ENCODE results near the gene MICAL1.

MICAL1 gene, protein sequence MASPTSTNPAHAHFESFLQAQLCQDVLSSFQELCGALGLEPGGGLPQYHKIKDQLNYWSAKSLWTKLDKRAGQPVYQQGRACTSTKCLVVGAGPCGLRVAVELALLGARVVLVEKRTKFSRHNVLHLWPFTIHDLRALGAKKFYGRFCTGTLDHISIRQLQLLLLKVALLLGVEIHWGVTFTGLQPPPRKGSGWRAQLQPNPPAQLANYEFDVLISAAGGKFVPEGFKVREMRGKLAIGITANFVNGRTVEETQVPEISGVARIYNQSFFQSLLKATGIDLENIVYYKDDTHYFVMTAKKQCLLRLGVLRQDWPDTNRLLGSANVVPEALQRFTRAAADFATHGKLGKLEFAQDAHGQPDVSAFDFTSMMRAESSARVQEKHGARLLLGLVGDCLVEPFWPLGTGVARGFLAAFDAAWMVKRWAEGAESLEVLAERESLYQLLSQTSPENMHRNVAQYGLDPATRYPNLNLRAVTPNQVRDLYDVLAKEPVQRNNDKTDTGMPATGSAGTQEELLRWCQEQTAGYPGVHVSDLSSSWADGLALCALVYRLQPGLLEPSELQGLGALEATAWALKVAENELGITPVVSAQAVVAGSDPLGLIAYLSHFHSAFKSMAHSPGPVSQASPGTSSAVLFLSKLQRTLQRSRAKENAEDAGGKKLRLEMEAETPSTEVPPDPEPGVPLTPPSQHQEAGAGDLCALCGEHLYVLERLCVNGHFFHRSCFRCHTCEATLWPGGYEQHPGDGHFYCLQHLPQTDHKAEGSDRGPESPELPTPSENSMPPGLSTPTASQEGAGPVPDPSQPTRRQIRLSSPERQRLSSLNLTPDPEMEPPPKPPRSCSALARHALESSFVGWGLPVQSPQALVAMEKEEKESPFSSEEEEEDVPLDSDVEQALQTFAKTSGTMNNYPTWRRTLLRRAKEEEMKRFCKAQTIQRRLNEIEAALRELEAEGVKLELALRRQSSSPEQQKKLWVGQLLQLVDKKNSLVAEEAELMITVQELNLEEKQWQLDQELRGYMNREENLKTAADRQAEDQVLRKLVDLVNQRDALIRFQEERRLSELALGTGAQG

GRCh38 chr6:109455437-109456110 is at the start of gene MICAL1:
TSS of gene MICAL1 (minus strand) at chr6:109455772. CDS start at chr6:109454196, 1,576 bp downstream.
- TF ChIP-seq GATA2 (IDR thresholded peaks at IDR 0.05; ENCODE audit: low read depth, low read length): no peak
- TF ChIP-seq GATA3 (IDR thresholded peaks at IDR 0.05; ENCODE audit: low read depth, low read length): no peak

DNA sequence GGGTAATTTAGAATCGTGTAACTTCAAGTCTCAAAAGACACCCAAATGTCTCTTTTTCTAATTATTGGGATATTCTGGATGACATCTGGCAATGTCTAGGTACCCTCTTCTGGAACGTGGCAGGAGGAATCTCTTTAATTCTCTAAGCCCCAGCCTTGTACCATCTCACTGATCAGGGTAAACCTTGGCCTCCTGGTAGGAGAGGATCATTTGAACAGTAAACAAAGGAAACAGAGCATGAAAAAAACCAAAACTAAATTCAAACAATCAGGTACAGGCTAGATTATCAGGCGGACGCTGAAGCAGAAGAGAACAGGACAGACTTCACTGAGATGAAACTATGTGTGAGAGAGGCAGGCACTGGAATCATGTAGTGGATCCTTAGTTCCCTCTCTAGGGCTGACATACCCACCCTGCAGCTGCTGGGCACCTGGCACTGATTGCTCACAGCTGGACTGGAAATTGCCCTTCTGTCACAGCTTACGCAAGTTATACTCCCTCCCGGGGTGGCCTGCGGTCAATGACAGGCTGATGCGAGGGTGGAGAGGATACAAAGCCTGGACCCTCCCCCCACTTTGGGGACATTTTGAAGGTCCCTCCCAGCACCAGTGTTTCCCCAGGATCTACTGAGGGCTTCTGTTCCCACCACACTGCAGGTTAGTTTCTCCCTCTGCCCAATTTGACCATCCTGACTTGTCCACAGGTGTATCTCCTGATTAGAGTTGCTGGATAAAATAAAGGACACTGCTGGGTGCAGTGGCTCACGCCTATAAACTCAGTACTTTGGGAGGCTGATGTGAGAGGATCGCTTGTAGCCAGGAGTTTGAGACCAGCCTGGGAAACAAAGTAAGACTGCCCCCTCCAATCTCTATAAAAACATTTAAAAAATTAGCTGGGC is 48.0 kb upstream of the MICAL1 start:
- TF ChIP-seq GATA2 (IDR thresholded peaks at IDR 0.05; ENCODE audit: low read depth, low read length) (no peak), GATA3 (IDR thresholded peaks at IDR 0.05; ENCODE audit: low read depth, low read length) (no peak)

DNA sequence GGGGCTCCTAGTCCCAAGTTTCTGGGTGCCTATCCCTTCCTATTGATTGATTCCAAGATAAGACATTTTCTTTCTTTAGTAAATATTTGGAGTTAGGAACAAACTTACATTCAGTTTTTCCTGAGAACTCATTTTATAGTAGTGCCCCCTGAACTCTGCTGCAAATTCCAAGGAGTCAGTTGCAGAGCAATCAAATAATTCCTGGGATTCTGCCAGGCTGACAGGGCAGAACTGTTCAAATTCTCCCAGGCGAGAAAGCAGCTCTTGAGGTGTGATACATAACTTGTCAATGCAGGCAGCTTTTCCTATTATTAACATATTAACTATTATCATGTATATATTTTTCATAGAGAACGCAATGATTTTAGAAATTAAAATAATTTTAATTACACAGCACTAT is 43.4 kb upstream of the MICAL1 start:
- TF ChIP-seq GATA3 (IDR thresholded peaks at IDR 0.05; ENCODE audit: low read depth, low read length) (no peak), GATA2 (IDR thresholded peaks at IDR 0.05; ENCODE audit: low read depth, low read length) (no peak)

DNA sequence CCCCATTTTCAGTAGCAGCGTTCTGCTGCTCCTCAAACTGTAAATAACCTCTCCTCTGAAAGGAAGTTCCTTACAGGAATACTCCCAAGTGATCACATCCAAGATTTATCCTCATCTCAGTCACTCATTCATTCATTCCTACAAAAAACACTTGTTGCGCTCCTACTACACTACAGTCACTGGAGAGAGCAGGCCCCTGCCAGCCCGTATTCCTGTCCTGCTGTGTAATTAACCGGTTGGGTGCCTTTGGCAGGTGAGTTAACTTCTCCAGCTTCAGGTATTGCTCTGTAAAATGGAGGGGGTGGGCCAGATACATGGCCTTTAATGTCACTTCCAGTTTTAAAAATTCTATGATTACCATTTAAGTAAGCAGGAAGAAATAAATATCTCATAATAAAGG is 42.5 kb upstream of the MICAL1 start:
- TF ChIP-seq GATA2 (IDR thresholded peaks at IDR 0.05; ENCODE audit: low read depth, low read length) (no peak), GATA3 (IDR thresholded peaks at IDR 0.05; ENCODE audit: low read depth, low read length) (no peak)

- TF ChIP-seq GATA3 (IDR thresholded peaks at IDR 0.05; ENCODE audit: low read depth, low read length) (no peak), GATA2 (IDR thresholded peaks at IDR 0.05; ENCODE audit: low read depth, low read length) (no peak)
Measured at GRCh38 chr6:109496036-109496772, 40.6 kb upstream of the MICAL1 start.

GRCh38 chr6:109493865-109494264 is 38.3 kb upstream of the MICAL1 start:
- no peak for TF ChIP-seq GATA2 (IDR thresholded peaks at IDR 0.05; ENCODE audit: low read depth, low read length)
- no peak for TF ChIP-seq GATA3 (IDR thresholded peaks at IDR 0.05; ENCODE audit: low read depth, low read length)

DNA sequence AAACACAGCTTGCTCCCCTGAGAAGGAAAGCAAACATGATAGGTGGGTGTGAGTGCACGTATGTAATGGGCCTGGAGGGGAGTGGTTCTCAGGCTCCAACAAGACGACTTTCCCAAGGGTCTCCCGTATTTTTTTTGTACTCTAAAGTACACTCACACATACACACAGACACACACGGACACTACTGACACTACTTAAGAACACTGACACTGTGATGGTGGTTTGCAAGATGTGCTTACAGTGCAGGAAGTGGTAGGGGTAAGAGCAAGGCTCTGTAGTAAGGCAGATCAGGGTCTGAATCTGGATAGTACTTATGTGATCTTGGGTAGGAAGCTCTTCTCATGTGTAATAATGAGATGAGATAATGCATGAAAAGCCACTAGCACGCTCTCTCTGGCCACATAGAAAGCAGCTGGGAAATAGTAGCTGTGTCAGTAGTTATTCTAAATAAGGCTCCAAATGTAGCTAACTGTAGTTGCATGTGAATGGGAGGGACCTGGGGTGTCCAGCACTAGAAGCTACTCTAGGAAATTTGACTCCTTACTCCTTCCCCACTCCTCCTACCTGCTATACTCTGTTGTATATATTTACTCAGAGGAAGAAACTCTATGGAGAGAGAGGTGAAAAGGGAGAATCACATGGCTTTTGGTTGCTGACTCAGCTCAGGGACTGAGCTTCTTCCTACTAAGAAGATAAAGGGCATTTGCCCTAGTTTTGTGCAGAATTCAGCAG is 35.8 kb upstream of the MICAL1 start:
- no peak for TF ChIP-seq GATA2 (IDR thresholded peaks at IDR 0.05; ENCODE audit: low read depth, low read length)

DNA sequence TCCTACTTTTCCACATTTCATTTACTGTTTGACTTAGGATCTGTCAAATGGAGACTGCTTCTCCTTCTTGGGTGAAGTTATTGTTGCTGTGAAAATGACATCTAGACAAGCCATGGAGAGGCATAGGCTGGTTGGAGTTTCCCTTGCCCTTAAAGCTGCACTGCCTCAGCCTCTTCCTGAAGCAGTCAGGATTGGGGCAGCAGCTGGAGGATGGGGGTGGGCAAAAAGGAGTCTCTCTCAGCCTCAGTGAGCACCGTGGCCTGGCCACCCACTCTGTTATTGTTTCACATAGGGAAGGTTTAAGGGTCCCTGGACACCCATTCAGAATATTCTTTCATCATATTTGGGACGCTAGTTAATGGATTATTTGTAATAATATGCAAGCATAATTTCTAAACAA is 35.1 kb upstream of the MICAL1 start:
- no peak for TF ChIP-seq GATA3 (IDR thresholded peaks at IDR 0.05; ENCODE audit: low read depth, low read length)
- TF ChIP-seq GATA2 (IDR thresholded peaks at IDR 0.05; ENCODE audit: low read depth, low read length): no peak

DNA sequence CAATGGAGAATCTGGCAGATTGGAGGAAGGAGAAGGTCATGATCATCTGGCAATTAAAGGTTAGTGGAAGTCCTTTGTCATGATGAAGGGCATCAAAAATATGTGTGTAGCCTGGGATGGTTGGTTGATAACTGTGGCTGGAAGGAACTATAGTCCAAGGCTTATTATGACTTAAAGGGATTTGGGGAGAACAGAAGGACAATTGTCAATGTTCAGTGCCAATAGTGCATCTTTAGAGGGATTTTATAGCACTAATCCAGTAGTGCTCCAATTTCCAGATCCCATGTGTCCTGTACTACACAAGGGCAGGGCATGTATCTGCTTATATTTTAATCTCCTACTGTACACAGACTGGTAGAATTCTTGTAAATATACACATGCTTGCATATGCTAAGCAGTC is 32.4 kb upstream of the MICAL1 start:
- TF ChIP-seq GATA2 (IDR thresholded peaks at IDR 0.05; ENCODE audit: low read depth, low read length) (no peak), GATA3 (IDR thresholded peaks at IDR 0.05; ENCODE audit: low read depth, low read length) (no peak)

GRCh38 chr6:109486068-109486467 is 30.5 kb upstream of the MICAL1 start:
- TF ChIP-seq GATA3 (IDR thresholded peaks at IDR 0.05; ENCODE audit: low read depth, low read length): no peak
- TF ChIP-seq GATA2 (IDR thresholded peaks at IDR 0.05; ENCODE audit: low read depth, low read length): no peak

DNA sequence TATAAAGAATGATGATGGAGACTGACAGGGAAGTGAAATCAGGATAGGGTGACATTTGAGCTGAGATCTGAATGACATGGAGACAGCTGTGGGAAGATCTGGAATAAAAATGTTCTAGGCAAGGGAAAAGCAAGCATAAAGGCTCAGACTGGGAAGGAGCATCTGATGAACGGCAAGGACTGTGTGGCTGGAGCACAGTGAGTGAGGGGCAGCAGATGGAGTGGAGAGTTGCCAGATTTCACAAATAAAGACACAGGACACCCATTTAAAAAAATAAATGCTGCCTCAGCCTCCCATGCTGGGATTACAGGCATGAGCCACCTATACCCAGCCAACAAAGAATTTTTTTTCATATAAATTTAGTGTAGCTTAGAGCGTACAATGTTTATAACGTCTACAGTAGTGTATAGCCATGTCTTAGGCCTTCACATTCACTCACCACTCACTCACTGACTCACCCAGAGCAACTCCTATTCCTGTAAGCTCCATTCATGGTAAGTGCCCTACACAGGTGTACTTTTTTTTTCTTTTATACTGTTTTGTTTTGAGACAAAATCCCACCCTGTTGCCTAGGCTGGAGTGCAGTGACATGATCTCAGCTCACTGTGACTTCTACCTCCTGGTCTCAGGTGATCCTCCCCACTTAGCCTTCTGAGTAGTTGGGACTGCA is 29.8 kb upstream of the MICAL1 start:
- TF ChIP-seq GATA2 (IDR thresholded peaks at IDR 0.05; ENCODE audit: low read depth, low read length) (no peak), GATA3 (IDR thresholded peaks at IDR 0.05; ENCODE audit: low read depth, low read length) (no peak)

Measured in SH-SY5Y (cell line).